ENCODE data around the gene ZDHHC9.
A peak's percentile ranks its signal among the peaks of the same experiment; 100 is the strongest.

Gene ZDHHC9

DNA sequence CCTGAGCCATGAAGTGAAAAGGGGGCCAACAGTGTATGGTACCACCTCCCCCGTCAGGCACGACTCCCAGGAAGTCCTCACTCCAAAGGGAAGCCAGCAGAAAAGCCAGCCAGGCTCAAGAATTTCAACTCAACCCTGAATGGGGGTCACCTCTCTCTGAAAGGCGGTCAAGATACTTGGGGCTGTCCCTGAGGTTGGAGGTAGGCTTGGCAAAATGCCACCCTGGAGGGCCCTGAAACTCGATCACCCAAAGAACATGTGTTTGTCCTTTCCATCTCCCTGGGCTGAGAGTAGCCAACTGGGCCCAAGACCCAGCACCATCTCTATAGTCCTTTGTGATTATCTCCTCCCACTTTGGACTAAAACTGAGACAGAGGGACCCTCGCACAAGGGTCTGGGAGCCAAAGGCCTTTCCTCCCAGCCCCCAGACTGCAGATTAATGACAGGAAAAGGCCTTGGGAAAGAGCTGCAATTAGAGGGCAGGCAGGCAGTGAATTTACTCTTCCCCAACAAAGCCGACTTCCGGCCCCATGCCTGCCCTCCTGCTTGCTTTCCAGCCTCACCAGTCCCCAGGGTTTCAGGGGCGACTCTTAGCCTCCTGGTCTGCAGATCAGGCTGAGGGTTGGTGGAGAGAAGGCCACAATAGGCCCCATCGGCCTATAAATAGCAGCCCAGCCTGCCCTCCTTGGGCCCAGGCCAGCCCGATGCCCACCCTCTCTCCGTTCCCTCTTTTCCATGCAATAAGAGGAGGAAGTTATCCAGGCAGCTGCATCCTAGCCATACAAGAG, 58.3 kb downstream of the ZDHHC9 start:
- Histone ChIP-seq H3K36me3 (ENCODE audit: insufficient read depth, low read length) (peaks cover 37% of the 10 kb centered on the region), H4K20me1 (ENCODE audit: insufficient read depth, low read length, poor library complexity, severe bottlenecking) (peaks cover 70% of the 10 kb centered on the region), H3K4me2 (ENCODE audit: low read depth, low read length, poor library complexity, severe bottlenecking) (peak overlapping the region; percentile 87), H3K79me2 (ENCODE audit: insufficient read depth, low read length) (peaks cover 95% of the 10 kb centered on the region), H3K27me3 (ENCODE audit: insufficient read depth, low read length, poor library complexity, severe bottlenecking) (peaks cover 4% of the 10 kb centered on the region), H3F3A (ENCODE audit: low read depth) (peaks cover 3% of the 10 kb centered on the region; the same call in 1 of the 2 replicates), H3K9ac (ENCODE audit: low read depth, low read length, poor library complexity, severe bottlenecking) (peak overlapping the region; percentile 95), H3K4me3 (ENCODE audit: low read length, poor library complexity, severe bottlenecking) (peak overlapping the region; percentile 96), H2AFZ (ENCODE audit: low read length) (no peak overlapping the region), H3K9me3 (ENCODE audit: insufficient read depth, low read depth, low read length) (no peaks in the 10 kb centered on the region), H3K9me2 (replicated peaks; ENCODE audit: low read depth, low read length) (no peaks in the 10 kb centered on the region), H3K4me1 (ENCODE audit: insufficient read depth, low read length, poor library complexity, severe bottlenecking) (peaks cover 27% of the 10 kb centered on the region)
- TF ChIP-seq, protein P1, sequence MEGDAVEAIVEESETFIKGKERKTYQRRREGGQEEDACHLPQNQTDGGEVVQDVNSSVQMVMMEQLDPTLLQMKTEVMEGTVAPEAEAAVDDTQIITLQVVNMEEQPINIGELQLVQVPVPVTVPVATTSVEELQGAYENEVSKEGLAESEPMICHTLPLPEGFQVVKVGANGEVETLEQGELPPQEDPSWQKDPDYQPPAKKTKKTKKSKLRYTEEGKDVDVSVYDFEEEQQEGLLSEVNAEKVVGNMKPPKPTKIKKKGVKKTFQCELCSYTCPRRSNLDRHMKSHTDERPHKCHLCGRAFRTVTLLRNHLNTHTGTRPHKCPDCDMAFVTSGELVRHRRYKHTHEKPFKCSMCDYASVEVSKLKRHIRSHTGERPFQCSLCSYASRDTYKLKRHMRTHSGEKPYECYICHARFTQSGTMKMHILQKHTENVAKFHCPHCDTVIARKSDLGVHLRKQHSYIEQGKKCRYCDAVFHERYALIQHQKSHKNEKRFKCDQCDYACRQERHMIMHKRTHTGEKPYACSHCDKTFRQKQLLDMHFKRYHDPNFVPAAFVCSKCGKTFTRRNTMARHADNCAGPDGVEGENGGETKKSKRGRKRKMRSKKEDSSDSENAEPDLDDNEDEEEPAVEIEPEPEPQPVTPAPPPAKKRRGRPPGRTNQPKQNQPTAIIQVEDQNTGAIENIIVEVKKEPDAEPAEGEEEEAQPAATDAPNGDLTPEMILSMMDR (conservative IDR thresholded peaks at IDR 0.05; ENCODE audit: low read length), result no peak
- no peak for TF ChIP-seq EZH2phosphoT487 (IDR thresholded peaks at IDR 0.05; ENCODE audit: borderline replicate concordance)

DNA sequence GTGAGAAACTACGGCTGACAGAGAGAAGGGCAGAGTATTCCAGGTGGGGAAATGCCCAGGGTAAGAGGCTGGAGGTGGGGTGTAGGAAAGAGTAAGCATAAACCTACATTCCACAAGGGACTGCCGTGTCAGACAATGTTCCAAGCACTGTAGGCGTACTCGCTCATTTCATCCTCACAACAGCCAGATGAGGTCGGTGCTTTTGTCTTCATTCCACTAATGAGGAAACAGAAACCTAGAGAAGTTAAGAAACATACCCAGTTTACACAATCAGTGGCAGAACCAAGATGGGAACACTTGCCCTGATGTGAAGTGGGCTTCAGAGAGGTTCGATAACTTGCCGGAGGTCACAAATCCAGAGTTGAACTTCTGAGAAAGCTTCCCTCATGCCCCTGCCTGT, 59.3 kb downstream of the ZDHHC9 start:
- peaks cover 28% of the 10 kb centered on the region for H3K4me1 ChIP-seq (ENCODE audit: insufficient read depth, low read length, poor library complexity, severe bottlenecking)
- peak overlapping the region; percentile 95 for H3K9ac ChIP-seq (ENCODE audit: low read depth, low read length, poor library complexity, severe bottlenecking)
- H3K4me3 ChIP-seq (ENCODE audit: low read length, poor library complexity, severe bottlenecking), result peak overlapping the region; percentile 96
- H4K20me1 ChIP-seq (ENCODE audit: insufficient read depth, low read length, poor library complexity, severe bottlenecking), result peaks cover 61% of the 10 kb centered on the region
- peak overlapping the region; percentile 87 for H3K4me2 ChIP-seq (ENCODE audit: low read depth, low read length, poor library complexity, severe bottlenecking)
- peaks cover 8% of the 10 kb centered on the region for H3K27me3 ChIP-seq (ENCODE audit: insufficient read depth, low read length, poor library complexity, severe bottlenecking)
- H3K36me3 ChIP-seq (ENCODE audit: insufficient read depth, low read length), result peaks cover 32% of the 10 kb centered on the region
- peaks cover 97% of the 10 kb centered on the region for H3K79me2 ChIP-seq (ENCODE audit: insufficient read depth, low read length)
- no peaks in the 10 kb centered on the region for H3K9me3 ChIP-seq (ENCODE audit: insufficient read depth, low read depth, low read length)
- peaks cover 3% of the 10 kb centered on the region; the same call in 1 of the 2 replicates for H3F3A ChIP-seq (ENCODE audit: low read depth)
- no peaks in the 10 kb centered on the region for H3K9me2 ChIP-seq (replicated peaks; ENCODE audit: low read depth, low read length)
- H2AFZ ChIP-seq (ENCODE audit: low read length), result no peak overlapping the region
- TF ChIP-seq, protein P1 (conservative IDR thresholded peaks at IDR 0.05; ENCODE audit: low read length), result no peak
- TF ChIP-seq EZH2phosphoT487 (IDR thresholded peaks at IDR 0.05; ENCODE audit: borderline replicate concordance), result no peak

DNA sequence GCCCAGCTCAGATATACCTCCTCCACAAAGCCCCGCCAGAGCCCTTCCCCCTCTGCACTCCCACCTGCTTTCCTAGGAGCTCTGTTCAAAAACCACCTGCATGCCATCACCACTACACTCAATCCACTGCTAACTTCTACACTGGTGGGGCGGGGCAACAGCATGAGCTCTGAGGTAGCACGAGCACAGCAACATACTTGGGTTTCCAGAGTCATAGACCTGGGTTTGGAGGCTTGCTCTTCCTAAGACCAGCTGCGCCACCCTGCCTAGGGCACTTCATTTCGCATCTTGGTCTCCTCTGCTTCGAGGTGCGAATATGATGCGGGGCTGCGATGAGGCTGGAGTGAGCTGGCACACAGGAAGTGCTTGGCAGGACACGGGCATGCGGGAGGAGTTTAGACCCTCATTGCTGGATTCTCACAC, 60.4 kb downstream of the ZDHHC9 start:
- H3K9ac ChIP-seq (ENCODE audit: low read depth, low read length, poor library complexity, severe bottlenecking), result peak overlapping the region; percentile 95
- H3K36me3 ChIP-seq (ENCODE audit: insufficient read depth, low read length), result peaks cover 29% of the 10 kb centered on the region
- peaks cover 3% of the 10 kb centered on the region; the same call in 1 of the 2 replicates for H3F3A ChIP-seq (ENCODE audit: low read depth)
- H2AFZ ChIP-seq (ENCODE audit: low read length), result no peak overlapping the region
- H3K4me2 ChIP-seq (ENCODE audit: low read depth, low read length, poor library complexity, severe bottlenecking), result peak overlapping the region; percentile 87
- H3K79me2 ChIP-seq (ENCODE audit: insufficient read depth, low read length), result peaks cover 98% of the 10 kb centered on the region
- peaks cover 59% of the 10 kb centered on the region for H4K20me1 ChIP-seq (ENCODE audit: insufficient read depth, low read length, poor library complexity, severe bottlenecking)
- H3K9me2 ChIP-seq (replicated peaks; ENCODE audit: low read depth, low read length), result no peaks in the 10 kb centered on the region
- H3K4me1 ChIP-seq (ENCODE audit: insufficient read depth, low read length, poor library complexity, severe bottlenecking), result peaks cover 39% of the 10 kb centered on the region
- no peaks in the 10 kb centered on the region for H3K9me3 ChIP-seq (ENCODE audit: insufficient read depth, low read depth, low read length)
- TF ChIP-seq EZH2phosphoT487 (IDR thresholded peaks at IDR 0.05; ENCODE audit: borderline replicate concordance), result no peak
- TF ChIP-seq, protein P1 (conservative IDR thresholded peaks at IDR 0.05; ENCODE audit: low read length), result no peak
- peaks cover 8% of the 10 kb centered on the region for H3K27me3 ChIP-seq (ENCODE audit: insufficient read depth, low read length, poor library complexity, severe bottlenecking)
- H3K4me3 ChIP-seq (ENCODE audit: low read length, poor library complexity, severe bottlenecking), result peak overlapping the region; percentile 96
